GM15510 (cell line): ENCODE measurements around the gene DACH2.

Source experiments
- POLR2A ChIP-seq: IDR thresholded peaks from 3 replicates; pipeline ENCODE4 v1.6.1; 2011; ENCODE audit warnings: borderline replicate concordance; ENCODE audit not compliant: insufficient read length; ENCODE audit errors: extremely low read depth

Gene DACH2

GRCh38 chrX:86148024-86148511 lies at the start of gene DACH2:
Gene DACH2 (plus strand): TSS chrX:86148451.
- no peak for TF ChIP-seq POLR2A

DNA sequence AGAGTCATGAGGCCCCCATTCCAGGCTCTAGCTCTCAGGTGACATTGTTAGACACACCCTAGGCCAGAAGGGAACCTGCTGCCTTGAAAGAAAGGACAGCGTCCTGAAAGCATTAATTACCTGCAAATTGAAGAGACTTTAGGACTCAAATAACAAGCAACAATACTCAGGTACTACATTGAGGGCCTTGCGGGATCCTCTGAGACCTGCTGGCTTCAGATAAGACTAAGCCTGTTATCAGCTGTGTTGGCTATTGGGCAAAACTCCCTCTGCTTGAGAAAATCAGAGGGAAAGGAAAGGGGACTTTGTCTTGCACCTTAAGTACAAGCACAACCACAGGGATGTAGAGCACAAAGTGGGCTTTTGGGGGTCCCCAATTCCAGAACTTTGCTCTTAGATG lies 45.9 kb upstream of the DACH2 start:
- TF ChIP-seq POLR2A: no peak

GRCh38 chrX:86103061-86103460 lies 45.2 kb upstream of the DACH2 start:
- TF ChIP-seq POLR2A: no peak

DNA sequence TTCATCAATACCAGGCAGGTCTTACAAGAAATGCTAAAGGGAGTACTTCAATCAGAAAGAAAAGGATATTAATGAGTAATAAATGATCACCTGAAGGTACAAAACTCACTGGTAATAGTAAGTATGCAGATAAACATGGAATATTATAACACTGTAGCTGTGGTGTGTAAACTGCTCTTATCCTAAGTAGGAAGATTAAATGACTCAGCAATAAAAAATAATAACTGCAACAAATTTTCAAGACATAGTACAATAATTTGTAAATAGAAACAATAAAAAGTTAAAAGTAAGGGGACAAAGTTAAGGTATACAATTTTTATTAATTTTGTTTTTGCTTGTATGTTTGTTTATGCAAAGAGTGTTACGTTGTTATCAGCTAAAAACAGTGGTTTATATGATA lies 43.7 kb upstream of the DACH2 start:
- TF ChIP-seq POLR2A: no peak

DNA sequence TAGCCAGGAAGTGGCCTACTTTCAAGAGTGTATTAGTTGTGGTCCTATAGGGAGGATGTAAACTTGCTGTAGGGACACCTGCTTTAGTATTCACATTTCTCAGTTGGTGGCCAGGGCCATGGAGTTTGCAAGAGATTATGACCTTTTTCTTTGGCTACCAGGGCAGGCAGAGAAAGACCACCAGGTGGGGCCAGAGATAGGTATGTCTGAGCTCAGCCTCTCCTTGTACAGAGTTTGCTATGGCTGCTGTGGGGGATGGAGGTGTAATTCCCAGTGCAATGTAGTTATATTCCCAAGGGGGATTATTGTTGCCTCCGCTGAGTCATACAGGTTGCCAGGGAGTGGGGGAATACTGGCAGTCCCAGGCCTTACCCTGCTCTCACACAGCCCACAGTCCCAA lies 26.3 kb upstream of the DACH2 start:
- TF ChIP-seq POLR2A: no peak

- no peak for TF ChIP-seq POLR2A
Observed at GRCh38 chrX:86133761-86134160, 14.5 kb upstream of the DACH2 start.

- TF ChIP-seq POLR2A: no peak
Observed at GRCh38 chrX:86137071-86137470, 11.2 kb upstream of the DACH2 start.

DNA sequence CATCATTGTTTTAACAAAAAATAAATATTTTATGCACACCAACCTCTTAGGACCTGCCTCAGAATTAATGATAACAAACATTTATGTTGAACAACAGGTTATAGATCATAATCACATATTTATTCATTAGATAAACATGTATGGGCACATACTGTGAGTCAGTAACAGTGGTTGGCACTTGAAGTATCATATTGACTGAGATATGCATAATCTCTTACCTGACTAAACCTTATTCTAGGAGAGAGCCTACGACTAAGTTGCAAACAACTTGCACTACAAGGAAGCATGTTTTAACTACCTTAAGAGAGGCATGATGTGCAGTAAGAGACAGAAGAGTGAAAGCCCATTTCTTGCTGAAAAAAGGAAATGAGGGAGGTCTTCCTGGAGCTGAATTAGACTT lies 6.5 kb upstream of the DACH2 start:
- TF ChIP-seq POLR2A: no peak

GRCh38 chrX:86146102-86146501 lies 2.1 kb upstream of the DACH2 start:
- no peak for TF ChIP-seq POLR2A

- TF ChIP-seq POLR2A: no peak
Observed at GRCh38 chrX:86148594-86148993, 343 bp downstream of the DACH2 start.

DNA sequence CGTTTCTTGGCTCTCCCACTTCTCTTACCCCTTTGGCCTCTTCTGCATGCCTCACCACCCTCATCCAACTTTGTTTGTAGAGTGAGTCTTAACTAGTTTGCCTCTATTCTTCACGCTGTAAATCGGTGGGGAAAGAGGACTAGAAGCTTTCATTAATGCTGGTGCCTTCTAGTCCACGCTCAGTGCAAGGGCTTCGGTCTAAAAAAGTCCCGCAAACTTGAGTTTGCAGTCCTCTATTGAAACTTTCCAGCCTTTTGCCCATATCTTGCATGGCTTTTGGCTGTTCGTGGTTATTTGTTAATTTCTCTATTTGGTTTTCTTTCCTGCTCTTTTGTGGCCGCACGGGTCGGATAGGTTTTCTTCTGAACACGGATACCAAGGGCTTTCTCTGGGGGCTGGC lies 868 bp downstream of the DACH2 start:
- TF ChIP-seq POLR2A: no peak

DNA sequence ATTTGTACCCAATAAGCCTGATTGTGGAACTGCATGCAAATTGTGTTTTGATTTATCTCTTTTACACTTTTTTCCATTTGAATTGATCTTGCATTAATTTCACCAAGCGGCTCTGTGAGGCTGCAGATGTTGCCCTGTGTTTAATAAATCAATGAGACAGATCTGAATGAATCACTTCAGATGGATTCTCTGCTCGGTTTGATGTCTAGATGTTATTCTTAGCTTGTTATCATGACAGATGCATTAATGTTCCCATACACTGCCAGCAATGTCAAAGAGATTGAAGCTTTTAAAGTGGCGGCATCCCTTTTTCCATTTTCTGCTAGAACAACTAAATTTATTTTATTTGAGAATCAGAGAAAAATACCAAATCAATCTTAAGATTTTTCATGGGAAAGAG lies 6.3 kb downstream of the DACH2 start:
- no peak for TF ChIP-seq POLR2A

DNA sequence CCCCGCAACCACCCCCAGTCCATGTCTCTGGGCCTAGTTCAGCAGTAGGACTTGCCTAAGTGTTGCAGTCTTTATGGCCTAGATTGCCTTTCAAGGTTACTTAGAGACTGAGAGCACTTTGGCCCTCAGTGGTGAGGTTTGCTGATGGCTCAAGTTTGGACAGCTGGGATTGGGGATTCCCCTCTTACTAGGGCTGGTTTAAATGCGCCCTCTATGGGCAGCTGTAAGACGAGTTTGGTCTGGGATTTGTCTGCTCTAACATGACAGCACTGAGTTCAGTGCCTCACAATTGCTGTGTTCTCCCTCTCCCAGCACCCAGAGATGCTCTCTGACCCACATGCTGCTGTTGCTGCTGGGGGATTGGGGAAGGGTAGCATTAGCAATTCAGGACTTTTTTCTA lies 23.1 kb downstream of the DACH2 start:
- TF ChIP-seq POLR2A: no peak

- no peak for TF ChIP-seq POLR2A
Observed at GRCh38 chrX:86178906-86179305, 30.7 kb downstream of the DACH2 start.

DNA sequence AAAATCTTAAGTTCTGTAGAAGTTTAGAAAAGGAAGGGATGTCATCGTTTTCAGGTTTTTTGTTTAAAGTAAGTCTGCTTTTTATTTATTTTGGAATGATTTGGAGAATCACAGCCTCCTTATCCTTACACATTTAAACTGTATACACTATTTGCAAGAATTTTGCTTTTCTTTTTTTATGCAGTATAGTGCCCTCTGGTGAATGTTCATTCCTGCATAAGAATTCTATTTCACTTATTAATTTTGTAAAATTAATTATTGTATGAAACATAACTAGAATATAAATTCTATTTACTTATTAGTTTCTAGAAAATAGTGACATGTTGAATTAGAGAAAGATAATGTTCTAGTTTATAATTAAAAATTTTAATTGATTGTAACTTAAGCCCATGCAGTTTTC lies 44.6 kb downstream of the DACH2 start:
- TF ChIP-seq POLR2A: no peak

GRCh38 chrX:86194758-86195157 lies 46.5 kb downstream of the DACH2 start:
- TF ChIP-seq POLR2A: no peak

GRCh38 chrX:86195343-86195742 lies 47.1 kb downstream of the DACH2 start:
- no peak for TF ChIP-seq POLR2A
